Transverse colon (tissue), 3 donors: ENCODE results near the gene WSB1.

Experiments used
- EP300 ChIP-seq: sonication (generic); formaldehyde crosslinking; IDR thresholded peaks from one replicate; pipeline ENCODE4 v1.6.1; 2017; ENCODE audit warnings: antibody characterized with exemption, low read depth
- TF ChIP-seq, protein P1 (sequence below), 5 experiments: fragments of 200-600 bp in 3 of 5; fragments of 450-650 bp in 2 of 5; sonication (generic) in 3 of 5; IDR thresholded peaks; 1 replicate in 2 of 5; 2 replicates in 3 of 5; pipeline ENCODE4 v1.5.1; 2016 to 2017; ENCODE audit warnings: antibody characterized with exemption in 5 of 5, inconsistent platforms in 3 of 5, mild to moderate bottlenecking in 2 of 5, moderate library complexity in 1 of 5

DNA sequence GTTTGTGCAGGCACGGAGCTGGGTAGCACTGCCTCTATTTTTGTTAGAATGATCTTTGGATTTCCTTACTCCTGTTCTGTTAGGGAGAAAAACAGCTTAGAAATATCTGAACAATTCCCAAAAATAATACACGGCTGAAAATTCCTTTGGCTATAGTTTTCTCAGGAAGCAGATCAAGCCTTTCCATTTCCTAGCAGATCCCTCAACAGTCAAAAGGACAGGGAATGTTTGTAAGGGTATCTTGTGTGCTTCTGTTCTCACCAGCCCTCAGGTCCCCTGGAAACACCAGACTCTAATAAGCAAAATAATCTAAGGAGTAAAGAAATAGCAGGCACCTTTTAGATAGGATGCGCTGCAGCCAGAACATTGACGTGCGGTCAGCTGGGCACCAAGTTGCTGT lies 30.5 kb upstream of the WSB1 start:
- TF ChIP-seq, protein P1, sequence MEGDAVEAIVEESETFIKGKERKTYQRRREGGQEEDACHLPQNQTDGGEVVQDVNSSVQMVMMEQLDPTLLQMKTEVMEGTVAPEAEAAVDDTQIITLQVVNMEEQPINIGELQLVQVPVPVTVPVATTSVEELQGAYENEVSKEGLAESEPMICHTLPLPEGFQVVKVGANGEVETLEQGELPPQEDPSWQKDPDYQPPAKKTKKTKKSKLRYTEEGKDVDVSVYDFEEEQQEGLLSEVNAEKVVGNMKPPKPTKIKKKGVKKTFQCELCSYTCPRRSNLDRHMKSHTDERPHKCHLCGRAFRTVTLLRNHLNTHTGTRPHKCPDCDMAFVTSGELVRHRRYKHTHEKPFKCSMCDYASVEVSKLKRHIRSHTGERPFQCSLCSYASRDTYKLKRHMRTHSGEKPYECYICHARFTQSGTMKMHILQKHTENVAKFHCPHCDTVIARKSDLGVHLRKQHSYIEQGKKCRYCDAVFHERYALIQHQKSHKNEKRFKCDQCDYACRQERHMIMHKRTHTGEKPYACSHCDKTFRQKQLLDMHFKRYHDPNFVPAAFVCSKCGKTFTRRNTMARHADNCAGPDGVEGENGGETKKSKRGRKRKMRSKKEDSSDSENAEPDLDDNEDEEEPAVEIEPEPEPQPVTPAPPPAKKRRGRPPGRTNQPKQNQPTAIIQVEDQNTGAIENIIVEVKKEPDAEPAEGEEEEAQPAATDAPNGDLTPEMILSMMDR (IDR thresholded peaks at IDR 0.05): no peak
- TF ChIP-seq EP300: no peak
